HG03280 (cell line): ENCODE data around the gene AGPAT4.
A peak's percentile ranks its signal among the peaks of the same experiment; 100 is the strongest.

Source experiments
- ATAC-seq: cut with Tn5 transposase; IDR thresholded peaks from one replicate; pipeline ENCODE4 v1.9.1; 2021; ENCODE audit warnings: mild to moderate bottlenecking, moderate library complexity; ENCODE audit not compliant: unreplicated experiment

The AGPAT4 gene

GRCh38 chr6:161257793-161258457, 15.9 kb downstream of the AGPAT4 start:
- no peak for ATAC-seq

- ATAC-seq = no peak
Observed at GRCh38 chr6:161256407-161256806, 17.5 kb downstream of the AGPAT4 start.

DNA sequence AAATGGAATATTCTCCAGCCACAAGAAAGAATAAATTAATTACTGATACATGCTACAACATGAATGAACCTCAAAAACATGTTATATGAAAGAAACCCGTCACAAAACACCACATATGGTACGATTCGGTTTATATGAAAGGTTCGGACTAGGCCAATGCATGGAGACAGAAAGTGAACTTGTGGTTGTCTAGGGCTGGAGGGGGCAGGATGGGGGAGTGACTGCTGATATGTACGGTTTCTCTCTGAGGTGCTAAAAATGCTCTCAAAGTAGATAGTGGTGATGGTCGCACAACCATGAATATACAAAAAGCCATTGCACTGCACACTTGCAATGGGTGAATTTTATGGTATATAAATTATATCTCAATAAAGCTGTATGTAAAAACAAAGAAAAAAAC, 18.3 kb downstream of the AGPAT4 start:
- no peak for ATAC-seq

GRCh38 chr6:161254464-161255253, 19.2 kb downstream of the AGPAT4 start:
- no peak for ATAC-seq

DNA sequence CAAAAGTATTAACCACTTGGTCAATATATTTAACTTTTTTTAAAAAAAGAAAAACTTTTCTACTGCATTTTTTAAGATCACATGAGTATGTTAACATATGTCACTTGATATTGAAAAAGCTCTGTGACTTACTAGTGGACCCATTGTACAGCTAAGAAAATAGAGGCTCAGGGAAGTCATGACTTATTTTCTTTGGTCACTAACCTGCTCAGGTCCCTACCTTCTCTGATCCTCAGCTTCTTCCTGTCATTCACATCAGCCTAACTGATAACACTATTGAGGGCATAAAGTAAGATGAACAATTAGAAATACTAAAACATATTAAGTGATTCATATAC, 19.8 kb downstream of the AGPAT4 start:
- no peak for ATAC-seq

GRCh38 chr6:161251345-161251744, 22.5 kb downstream of the AGPAT4 start:
- no peak for ATAC-seq

- ATAC-seq = no peak
Observed at GRCh38 chr6:161249327-161249726, 24.5 kb downstream of the AGPAT4 start.

DNA sequence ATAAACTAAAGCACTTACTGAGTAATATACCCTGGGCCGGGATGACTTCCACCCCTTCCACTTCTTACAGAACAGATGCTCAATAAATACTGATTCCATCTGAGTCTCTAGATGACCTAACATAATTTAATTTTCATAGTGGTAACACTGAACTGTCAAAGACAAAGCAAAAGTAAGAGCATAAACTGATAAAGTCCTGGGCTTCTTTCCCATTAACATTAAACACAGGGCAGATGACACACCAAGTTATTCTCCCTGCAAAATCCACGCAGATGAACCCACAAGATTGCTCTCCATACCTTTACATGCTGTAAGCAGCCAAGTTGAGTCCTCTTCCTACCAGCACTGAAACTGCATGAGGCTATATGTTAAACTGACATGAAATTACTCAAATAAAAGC, 27.1 kb downstream of the AGPAT4 start:
- ATAC-seq = no peak

- ATAC-seq = no peak
Observed at GRCh38 chr6:161245363-161245762, 28.5 kb downstream of the AGPAT4 start.

- no peak for ATAC-seq
Observed at GRCh38 chr6:161244725-161245124, 29.1 kb downstream of the AGPAT4 start.

DNA sequence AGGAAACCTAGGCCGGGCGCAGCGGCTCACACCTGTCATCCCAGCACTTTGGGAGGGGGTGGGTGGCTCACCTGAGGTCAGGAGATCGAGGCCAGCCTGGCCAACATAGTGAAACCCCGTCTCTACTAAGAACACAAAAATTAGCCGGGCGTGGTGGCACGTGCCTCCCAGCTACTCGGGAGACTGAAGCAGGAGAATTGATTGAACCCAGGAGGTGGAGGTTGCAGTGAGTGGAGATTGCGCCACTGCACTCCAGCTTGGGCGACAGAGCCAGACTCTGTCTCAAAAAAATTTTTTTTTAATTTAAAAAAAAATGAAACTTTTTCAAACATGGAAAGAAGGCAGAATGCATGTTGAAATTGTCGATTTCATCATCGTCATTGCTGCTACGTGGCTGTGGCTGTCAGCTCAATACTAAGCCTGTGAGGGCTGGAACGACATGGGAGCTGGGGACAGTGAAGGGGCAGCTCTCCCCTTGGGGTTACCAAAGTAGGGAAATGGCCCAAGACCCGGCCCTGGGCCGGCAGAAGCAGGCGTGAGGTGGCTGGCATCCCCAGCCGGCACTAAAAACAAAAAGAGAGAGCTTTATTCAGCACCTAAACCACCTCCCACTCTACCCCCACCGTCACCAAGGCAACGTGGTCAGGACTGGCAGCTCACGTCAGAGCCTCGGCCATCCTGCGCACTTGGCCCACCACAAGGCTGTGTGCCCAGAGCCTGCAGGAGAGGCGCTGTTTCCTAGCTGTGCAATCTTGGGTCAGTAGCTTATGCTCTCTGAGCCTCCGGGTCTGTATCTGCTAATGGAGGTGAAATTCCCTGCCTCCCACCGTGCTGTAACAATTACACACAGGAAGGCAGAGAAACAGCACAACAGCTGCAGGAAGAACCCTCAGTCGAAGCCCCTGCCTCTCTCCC, 30.8 kb downstream of the AGPAT4 start:
- no peak for ATAC-seq

DNA sequence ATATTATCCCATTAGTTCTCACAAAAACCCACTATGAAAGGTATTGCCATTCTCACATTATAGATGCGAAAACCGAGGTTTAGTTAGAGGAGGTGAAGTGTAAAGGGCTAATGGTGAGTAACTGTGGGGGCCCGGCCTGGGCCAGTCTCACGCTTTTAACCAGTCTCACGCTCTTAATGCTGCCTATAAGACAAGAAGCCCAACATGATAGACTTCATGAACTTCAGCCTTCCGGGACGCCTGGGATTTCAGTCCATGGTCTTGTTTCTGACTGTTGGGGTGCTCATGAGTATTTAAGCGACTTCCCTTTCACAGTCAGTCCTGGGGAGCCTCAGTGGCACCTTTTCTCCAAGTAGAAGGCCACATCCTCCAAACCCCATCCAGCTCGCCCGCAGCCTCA, 31.7 kb downstream of the AGPAT4 start:
- no peak for ATAC-seq

GRCh38 chr6:161239001-161239400, 34.9 kb downstream of the AGPAT4 start:
- no peak for ATAC-seq

- ATAC-seq = no peak
Observed at GRCh38 chr6:161238500-161238899, 35.4 kb downstream of the AGPAT4 start.

DNA sequence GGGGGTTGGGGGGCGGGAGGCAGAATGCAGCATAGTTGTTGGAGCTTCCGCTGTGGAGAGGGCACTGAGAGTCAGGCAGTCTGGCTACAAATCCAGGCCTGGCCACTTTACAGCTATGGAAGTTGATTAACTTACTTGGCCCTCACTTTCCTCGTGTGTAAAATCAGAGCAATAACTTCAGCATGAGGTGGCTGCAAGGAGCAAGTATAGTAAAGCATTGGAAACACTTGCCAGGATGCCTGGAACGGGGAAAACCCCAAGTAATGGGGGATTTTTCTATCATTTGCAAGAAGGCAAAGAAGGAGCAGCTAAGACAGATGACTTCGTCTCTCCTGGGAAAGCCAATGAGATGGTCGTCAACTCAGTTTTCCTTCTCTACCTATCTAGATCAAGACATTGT, 35.8 kb downstream of the AGPAT4 start:
- no peak for ATAC-seq

DNA sequence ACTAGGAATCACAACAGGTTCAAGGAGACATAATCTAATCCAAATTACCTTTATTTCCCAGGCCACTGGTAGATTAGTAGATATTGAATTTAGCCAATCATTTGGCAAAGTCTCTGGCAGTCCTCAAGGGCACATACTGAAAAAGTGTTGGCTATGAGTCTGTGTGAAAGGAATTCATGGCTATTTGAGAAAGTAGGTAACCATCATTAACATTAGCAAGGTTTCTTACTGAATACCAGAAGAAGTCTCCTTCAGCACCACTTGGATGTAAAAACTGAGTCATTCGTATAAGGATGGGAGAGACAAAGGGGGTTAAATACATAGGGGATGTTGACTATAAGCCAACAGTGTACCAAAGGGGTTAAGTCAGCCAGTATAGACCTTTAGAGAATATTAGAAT, 36.7 kb downstream of the AGPAT4 start:
- ATAC-seq = no peak

GRCh38 chr6:161235776-161236633, 37.9 kb downstream of the AGPAT4 start:
- peak; percentile 59 for ATAC-seq

GRCh38 chr6:161233986-161234661, 39.7 kb downstream of the AGPAT4 start:
- no peak for ATAC-seq

- no peak for ATAC-seq
Observed at GRCh38 chr6:161232467-161232866, 41.4 kb downstream of the AGPAT4 start.

- ATAC-seq = no peak
Observed at GRCh38 chr6:161232010-161232409, 41.9 kb downstream of the AGPAT4 start.
